IMR-90 (cell line): ENCODE results near the gene HOMEZ. TPM values are rescaled to one million over a fixed set of nuclear protein-coding genes. Genes with fewer than 3 reads are reported as not detected.
"Not testable (repeated sequence)": the region's sequence is repeated elsewhere in the genome, so short reads cannot be mapped to it uniquely, and the experiment has no call there.

Experiments
- ATAC-seq: fragments of 200-7000 bp; cut with Tn5 transposase; 2 replicates; pipeline ENCODE4 v1.9.1; 2020; ENCODE audit warnings: low read depth, mild to moderate bottlenecking, moderate library complexity
- BruUV-seq: library from RNA; stranded (reverse); fragments of 400-500 nt; replicated peaks from 2 replicates; lab custom pipeline; 2021; lab: Mats Ljungman, UMichigan
- CTCF ChIA-PET: fragments of 300-600 bp; formaldehyde crosslinking; extraction: SDS; loops from one replicate; lab custom pipeline; 2021; ENCODE audit warnings: antibody characterized with exemption; lab: Yijun Ruan, JAX
- POLR2A ChIA-PET: fragments of 300-600 bp; sonication (Branson Sonifier 250); formaldehyde crosslinking; loops from one replicate; lab custom pipeline; 2022; ENCODE audit warnings: antibody characterized with exemption; ENCODE audit not compliant: unreplicated experiment; lab: Charles Lee
- DNase-seq: peaks from one replicate; pipeline ENCODE4 v3.0.0; 2013
- H2AFZ ChIP-seq: replicated peaks from 2 replicates; pipeline ENCODE3; 2013; ENCODE audit warnings: low read length, mild to moderate bottlenecking; ENCODE audit not compliant: poor library complexity
- H2AK5ac ChIP-seq: 2 replicates; pipeline ENCODE4 v1.6.1; 2013; ENCODE audit warnings: low read depth, low read length, inconsistent platforms
- H2AK9ac ChIP-seq: replicated peaks from 2 replicates; pipeline ENCODE3; 2013; ENCODE audit warnings: mild to moderate bottlenecking, low read depth, low read length, moderate library complexity; ENCODE audit not compliant: poor library complexity
- H2BK120ac ChIP-seq: 2 replicates; pipeline ENCODE4 v1.6.1; 2013; ENCODE audit warnings: low read depth, low read length, inconsistent platforms
- H2BK15ac ChIP-seq: 3 replicates; pipeline ENCODE4 v1.6.1; 2013; ENCODE audit warnings: low read depth, low read length, inconsistent platforms
- H2BK20ac ChIP-seq: 2 replicates; pipeline ENCODE4 v1.6.1; 2013; ENCODE audit warnings: low read depth, mild to moderate bottlenecking, inconsistent platforms, low read length, moderate library complexity
- H2BK5ac ChIP-seq: 2 replicates; pipeline ENCODE4 v1.6.1; 2013; ENCODE audit warnings: mild to moderate bottlenecking, low read depth, low read length, inconsistent platforms; ENCODE audit not compliant: poor library complexity, severe bottlenecking
- H3K14ac ChIP-seq: replicated peaks from 2 replicates; pipeline ENCODE4 v1.6.1; 2013; ENCODE audit warnings: low read depth, low read length, inconsistent platforms
- H3K18ac ChIP-seq: 2 replicates; pipeline ENCODE4 v1.6.1; 2013; ENCODE audit warnings: low read depth, low read length, control low read depth
- H3K23ac ChIP-seq: 2 replicates; pipeline ENCODE4 v1.6.1; 2013; ENCODE audit warnings: low read depth, low read length, inconsistent platforms
- H3K27ac ChIP-seq: 2 replicates; pipeline ENCODE4 v1.5.1; 2013; ENCODE audit warnings: mild to moderate bottlenecking, control low read depth, low read length; ENCODE audit not compliant: insufficient read depth
- H3K27me3 ChIP-seq: 2 replicates; pipeline ENCODE4 v1.6.1; 2013; ENCODE audit warnings: low read length; ENCODE audit not compliant: control insufficient read depth, insufficient read depth
- H3K36me3 ChIP-seq: 2 replicates; pipeline ENCODE4 v1.6.1; 2013; ENCODE audit warnings: low read length, mixed read lengths; ENCODE audit not compliant: control insufficient read depth, insufficient read depth
- H3K4ac ChIP-seq: 2 replicates; pipeline ENCODE4 v1.6.1; 2013; ENCODE audit warnings: low read depth, low read length, inconsistent platforms
- H3K4me1 ChIP-seq: 2 replicates; pipeline ENCODE4 v1.6.1; 2013; ENCODE audit warnings: low read length, mixed read lengths; ENCODE audit not compliant: control insufficient read depth, insufficient read depth
- H3K4me2 ChIP-seq: 2 replicates; pipeline ENCODE4 v1.6.1; 2013; ENCODE audit warnings: low read depth, mild to moderate bottlenecking, control low read depth, low read length, moderate library complexity
- H3K4me3 ChIP-seq: 2 replicates; pipeline ENCODE4 v1.5.1; 2013; ENCODE audit warnings: low read depth, mild to moderate bottlenecking, control low read depth, low read length, moderate library complexity; ENCODE audit not compliant: insufficient read depth
- H3K56ac ChIP-seq: 2 replicates; pipeline ENCODE4 v1.6.1; 2013; ENCODE audit warnings: low read length, inconsistent platforms; ENCODE audit not compliant: insufficient read depth; ENCODE audit errors: extremely low read depth
- H3K79me1 ChIP-seq, 2 experiments: 2 replicates each; pipeline ENCODE4 v1.6.1; 2013; ENCODE audit warnings: low read length in 2 of 2, inconsistent platforms in 1 of 2, low read depth in 1 of 2
- H3K9ac ChIP-seq: 2 replicates; pipeline ENCODE4 v1.6.1; 2013; ENCODE audit warnings: low read depth, low read length, control low read depth
- H3K9me1 ChIP-seq: 2 replicates; pipeline ENCODE4 v1.6.1; 2013; ENCODE audit warnings: low read length, inconsistent platforms; ENCODE audit not compliant: insufficient read depth
- H3K9me3 ChIP-seq: 2 replicates; pipeline ENCODE4 v1.6.1; 2013; ENCODE audit warnings: low read length; ENCODE audit not compliant: control insufficient read depth, insufficient read depth
- H4K20me1 ChIP-seq: 2 replicates; pipeline ENCODE4 v1.6.1; 2013; ENCODE audit warnings: low read length, inconsistent platforms; ENCODE audit not compliant: insufficient read depth
- H4K5ac ChIP-seq: 2 replicates; pipeline ENCODE4 v1.6.1; 2013; ENCODE audit warnings: mild to moderate bottlenecking, low read depth, low read length, control low read depth
- H4K8ac ChIP-seq, 2 experiments: 2 replicates each; pipeline ENCODE4 v1.6.1; 2013; ENCODE audit warnings: low read depth in 2 of 2, low read length in 2 of 2, control low read depth in 1 of 2, inconsistent platforms in 1 of 2
- H4K91ac ChIP-seq: 2 replicates; pipeline ENCODE4 v1.6.1; 2013; ENCODE audit warnings: low read depth, low read length, inconsistent platforms; ENCODE audit not compliant: insufficient read depth
- BHLHE40 ChIP-seq: fragments of 150-350 bp; IDR thresholded peaks from 2 replicates; pipeline ENCODE4 v1.6.1; 2016; ENCODE audit warnings: mild to moderate bottlenecking, low read depth, low read length
- MAFK ChIP-seq: IDR thresholded peaks from 2 replicates; pipeline ENCODE4 v1.6.1; 2012; ENCODE audit warnings: low read depth, low read length, improper control_type of control experiment
- MXI1 ChIP-seq: IDR thresholded peaks from 2 replicates; pipeline ENCODE4 v1.6.1; 2012; ENCODE audit warnings: low read depth, mild to moderate bottlenecking, low read length, moderate library complexity, borderline replicate concordance
- RCOR1 ChIP-seq: IDR thresholded peaks from 2 replicates; pipeline ENCODE4 v1.6.1; 2012; ENCODE audit warnings: mild to moderate bottlenecking, low read length, improper control_type of control experiment; ENCODE audit not compliant: insufficient replicate concordance
- RFX5 ChIP-seq: IDR thresholded peaks from 2 replicates; pipeline ENCODE4 v1.8.0; 2012; ENCODE audit warnings: low read depth, mild to moderate bottlenecking, low read length, moderate library complexity
- WGBS, 2 experiments: methylation state at CpG; one replicate each; pipeline versions ENCODE4 v1.1.5 to v1.1.7; 2013; ENCODE audit warnings: missing lambda C conversion rate in 2 of 2; ENCODE audit not compliant: insufficient read length in 1 of 2; ENCODE audit errors: extremely low coverage in 2 of 2; 5-methylcytosine and 5-hydroxymethylcytosine counted together
- dilution Hi-C: fragments of 300-500 bp; cut with HindIII; formaldehyde crosslinking; loops from one replicate; pipeline ENCODE4 v1.14.3; 2018; ENCODE audit warnings: low sequenced_read_pairs; ENCODE audit not compliant: unreplicated experiment
- in situ Hi-C: fragments of 300-500 bp; cut with MboI; formaldehyde crosslinking; loops from 3 replicates; pipeline ENCODE4 v1.14.3; 2019; ENCODE audit warnings: low sequenced_read_pairs, inconsistent platforms, mixed read lengths
- intact Hi-C: fragments of 100-400 bp; cut with micrococcal nuclease; formaldehyde crosslinking; loops from 2 replicates; pipeline ENCODE4 v1.10.0; 2022
- polyA plus RNA-seq, 3 experiments: library from polyadenylated mRNA; depleted of rRNA; stranded (reverse); fragments of >200 nt; gene quantifications; 2 replicates each; pipeline ENCODE4 v1.2.3, GENCODE V29; 2012; ENCODE audit warnings: low replicate concordance in 1 of 3
- total RNA-seq: library from RNA; depleted of rRNA; stranded (reverse); fragments of >200 nt; gene quantifications from 2 replicates; pipeline ENCODE4 v1.2.3, GENCODE V29; 2012

HOMEZ gene
- total and polyA plus RNA-seq, 2 of the 4 experiments (the other 2 are of a cell fraction) = 7.7 to 9.7 TPM

GRCh38 chr14:23227566-23227965 lies 58.4 kb downstream of the HOMEZ start:
- H2AK5ac ChIP-seq = no peak overlapping the region
- no peak overlapping the region for H4K5ac ChIP-seq
- no peak overlapping the region for H3K27ac ChIP-seq
- no peak for TF ChIP-seq BHLHE40
- TF ChIP-seq RFX5 = no peak
- TF ChIP-seq MAFK = no peak
- TF ChIP-seq MXI1 = no peak
- TF ChIP-seq RCOR1 = no peak
- in situ Hi-C loops (no loop called here), dilution Hi-C loops (no loop called here), intact Hi-C loops (no loop called here)
- H4K91ac ChIP-seq = no peak overlapping the region
- no TSS peak for BruUV-seq
- ChIA-PET CTCF (interaction anchor here (0.7 kb wide), 1 partner anchor 361 kb away, joined by 3 read pairs; no protein-coding TSS in a partner anchor), POLR2A (no interaction called here)
- no peaks in the 10 kb centered on the region for H3K4me1 ChIP-seq
- H3K14ac ChIP-seq = no peak overlapping the region
- no peak overlapping the region for H4K8ac ChIP-seq
- no peaks in the 10 kb centered on the region for H3K36me3 ChIP-seq
- DNase-seq (no peak), ATAC-seq (no peak)
- H2BK20ac ChIP-seq = no peak overlapping the region
- H3K9me1 ChIP-seq = no peaks in the 10 kb centered on the region
- H3K27me3 ChIP-seq = no peaks in the 10 kb centered on the region; the same call in 1 of the 2 replicates
- no peaks in the 10 kb centered on the region for H4K20me1 ChIP-seq
- H2BK15ac ChIP-seq = no peak overlapping the region
- H3K4me3 ChIP-seq = no peak overlapping the region
- no peak overlapping the region for H2AFZ ChIP-seq
- no peak overlapping the region for H2AK9ac ChIP-seq
- no peak overlapping the region for H3K18ac ChIP-seq
- no peak overlapping the region for H3K9ac ChIP-seq
- no CpG with 5 or more reads among the region's 4 CpGs for WGBS, 2 experiments
- H2BK120ac ChIP-seq = no peak overlapping the region
- H2BK5ac ChIP-seq = no peak overlapping the region
- H3K79me1 ChIP-seq = no peaks in the 10 kb centered on the region
- H3K4ac ChIP-seq = no peak overlapping the region
- H3K23ac ChIP-seq = no peak overlapping the region
- no peak overlapping the region for H3K4me2 ChIP-seq
- H3K56ac ChIP-seq = no peak overlapping the region
- H3K9me3 ChIP-seq = no peaks in the 10 kb centered on the region

DNA sequence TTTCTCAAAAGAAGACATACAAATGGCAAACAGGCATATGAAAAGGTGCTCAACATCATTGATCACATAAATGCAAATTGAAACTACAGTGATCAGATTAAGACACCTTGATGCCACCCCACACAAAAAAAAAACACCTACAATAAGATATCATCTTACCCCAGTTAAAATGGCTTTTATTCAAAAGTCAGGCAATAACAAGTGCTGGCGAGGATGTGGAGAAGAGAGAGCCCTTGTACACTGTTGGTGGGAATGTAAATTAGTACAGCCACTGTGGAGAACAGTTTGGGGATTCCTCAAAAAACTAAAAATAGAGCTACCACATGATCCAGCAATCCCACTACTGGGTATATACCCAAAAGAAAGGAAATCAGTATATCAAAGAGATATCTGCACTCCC lies 61.0 kb downstream of the HOMEZ start:
- H4K91ac ChIP-seq, H2BK15ac ChIP-seq, H3K79me1 ChIP-seq, intact Hi-C loops, H3K9ac ChIP-seq, H2BK120ac ChIP-seq, H3K9me3 ChIP-seq, H2BK20ac ChIP-seq, H2AK5ac ChIP-seq, dilution Hi-C loops, H2AFZ ChIP-seq, H3K4me2 ChIP-seq, H3K23ac ChIP-seq, H4K5ac ChIP-seq, H2AK9ac ChIP-seq, H3K27me3 ChIP-seq, DNase-seq, H2BK5ac ChIP-seq, H3K18ac ChIP-seq, H3K36me3 ChIP-seq, H3K4me1 ChIP-seq, in situ Hi-C loops, H4K20me1 ChIP-seq, H3K56ac ChIP-seq, POLR2A ChIA-PET, CTCF ChIA-PET, ATAC-seq, H4K8ac ChIP-seq, H3K4me3 ChIP-seq, H3K4ac ChIP-seq, H3K14ac ChIP-seq, H3K9me1 ChIP-seq, H3K27ac ChIP-seq, BruUV-seq: not testable (repeated sequence)
- no CpG with 5 or more reads among the region's 1 CpG for WGBS, 2 experiments
